SK-N-SH treated with all-trans-retinoic acid at 6 μM for 48 hours (cell line): Measurements from ENCODE around the gene SELPLG.

Source experiments
- ATAC-seq: fragments of 200-7000 bp; cut with Tn5 transposase; 3 replicates; pipeline ENCODE4 v1.9.1; 2020; ENCODE audit warnings: mild to moderate bottlenecking, moderate library complexity
- ARNTL ChIP-seq: fragments of 450-650 bp; formaldehyde crosslinking; IDR thresholded peaks from 2 replicates; pipeline ENCODE4 v1.5.0; 2020; ENCODE audit warnings: low read depth, mild to moderate bottlenecking, moderate library complexity, borderline replicate concordance
- BACH2 ChIP-seq: fragments of 250-450 bp; sonication (Bioruptor Pico); IDR thresholded peaks from 2 replicates; pipeline ENCODE4 v1.9.0; 2021; ENCODE audit warnings: mild to moderate bottlenecking, borderline replicate concordance
- CSDC2 ChIP-seq: fragments of 250-450 bp; sonication (Bioruptor Pico); IDR thresholded peaks from 2 replicates; pipeline ENCODE4 v1.5.0; 2020; ENCODE audit warnings: mild to moderate bottlenecking, moderate library complexity
- ESRRG ChIP-seq: fragments of 250-450 bp; sonication (Bioruptor Pico); IDR thresholded peaks from 2 replicates; pipeline ENCODE4 v1.6.1; 2021; ENCODE audit warnings: mild to moderate bottlenecking
- GLIS3 ChIP-seq: fragments of 250-450 bp; sonication (Bioruptor Pico); IDR thresholded peaks from 2 replicates; pipeline ENCODE4 v1.5.0; 2020; ENCODE audit warnings: mild to moderate bottlenecking, moderate library complexity
- ISL1 ChIP-seq: fragments of 250-450 bp; sonication (Bioruptor Pico); IDR thresholded peaks from 2 replicates; pipeline ENCODE4 v2.1.2; 2022; ENCODE audit warnings: mild to moderate bottlenecking, moderate library complexity
- OSR1 ChIP-seq: fragments of 250-450 bp; sonication (Bioruptor Pico); IDR thresholded peaks from 2 replicates; pipeline ENCODE4 v1.8.0; 2022; ENCODE audit warnings: moderate library complexity, mild to moderate bottlenecking, inconsistent platforms
- PPARA ChIP-seq: fragments of 250-450 bp; sonication (Bioruptor Pico); IDR thresholded peaks from 2 replicates; pipeline ENCODE4 v1.5.0; 2020; ENCODE audit warnings: mild to moderate bottlenecking, borderline replicate concordance
- RARB ChIP-seq: fragments of 250-450 bp; sonication (Bioruptor Pico); IDR thresholded peaks from 2 replicates; pipeline ENCODE4 v1.8.0; 2021; ENCODE audit warnings: mild to moderate bottlenecking, moderate library complexity
- SNAI2 ChIP-seq: fragments of 250-450 bp; sonication (Bioruptor Pico); IDR thresholded peaks from 2 replicates; pipeline ENCODE4 v1.5.0; 2020; ENCODE audit warnings: mild to moderate bottlenecking, moderate library complexity
- TCF4 ChIP-seq: fragments of 250-450 bp; sonication (Bioruptor Pico); IDR thresholded peaks from 2 replicates; pipeline ENCODE4 v1.8.0; 2021; ENCODE audit warnings: mild to moderate bottlenecking, moderate library complexity, borderline replicate concordance
- TOX ChIP-seq: fragments of 250-450 bp; sonication (Bioruptor Pico); IDR thresholded peaks from 2 replicates; pipeline ENCODE4 v1.8.0; 2021; ENCODE audit warnings: mild to moderate bottlenecking, moderate library complexity, borderline replicate concordance
- ZC3H10 ChIP-seq: fragments of 250-450 bp; sonication (Bioruptor Pico); IDR thresholded peaks from 2 replicates; pipeline ENCODE4 v1.5.1; 2021; ENCODE audit warnings: mild to moderate bottlenecking, moderate library complexity
- ZFP3 ChIP-seq: fragments of 250-450 bp; sonication (Bioruptor Pico); IDR thresholded peaks from 2 replicates; pipeline ENCODE4 v1.5.0; 2020; ENCODE audit warnings: mild to moderate bottlenecking, moderate library complexity
- ZFP30 ChIP-seq: fragments of 450-650 bp; formaldehyde crosslinking; IDR thresholded peaks from 2 replicates; pipeline ENCODE4 v1.5.0; 2022; ENCODE audit warnings: mild to moderate bottlenecking, moderate library complexity
- ZNF565 ChIP-seq: fragments of 450-650 bp; formaldehyde crosslinking; conservative IDR thresholded peaks from 2 replicates; pipeline ENCODE4 v1.5.0; 2020; ENCODE audit warnings: low read depth, mild to moderate bottlenecking, moderate library complexity
- ZNF70 ChIP-seq: fragments of 450-650 bp; formaldehyde crosslinking; IDR thresholded peaks from 2 replicates; pipeline ENCODE4 v1.5.0; 2020; ENCODE audit warnings: mild to moderate bottlenecking, moderate library complexity
- ZNF8 ChIP-seq: fragments of 450-650 bp; formaldehyde crosslinking; IDR thresholded peaks from 2 replicates; pipeline ENCODE4 v1.5.0; 2020; ENCODE audit warnings: mild to moderate bottlenecking, moderate library complexity
- TF ChIP-seq, protein P1 (sequence below): fragments of 250-450 bp; sonication (Bioruptor Pico); IDR thresholded peaks from 2 replicates; pipeline ENCODE4 v1.8.0; 2021; ENCODE audit warnings: low read depth, mild to moderate bottlenecking, moderate library complexity, borderline replicate concordance
- TF ChIP-seq, protein P2 (sequence below): fragments of 250-450 bp; sonication (Bioruptor Pico); IDR thresholded peaks from 2 replicates; pipeline ENCODE4 v1.5.1; 2021; ENCODE audit warnings: mild to moderate bottlenecking, moderate library complexity
- TF ChIP-seq, protein P3 (sequence below): fragments of 250-450 bp; sonication (Bioruptor Pico); IDR thresholded peaks from 2 replicates; pipeline ENCODE4 v1.5.1; 2020; ENCODE audit warnings: low read depth, mild to moderate bottlenecking, moderate library complexity
- TF ChIP-seq, protein P4 (sequence below): fragments of 250-450 bp; sonication (Bioruptor Pico); IDR thresholded peaks from 2 replicates; pipeline ENCODE4 v1.8.0; 2020; ENCODE audit warnings: mild to moderate bottlenecking, moderate library complexity, borderline replicate concordance
- TF ChIP-seq, protein P5 (sequence below): fragments of 250-450 bp; sonication (Bioruptor Pico); IDR thresholded peaks from 2 replicates; pipeline ENCODE4 v1.5.0; 2020; ENCODE audit warnings: mild to moderate bottlenecking, moderate library complexity

Gene SELPLG

DNA sequence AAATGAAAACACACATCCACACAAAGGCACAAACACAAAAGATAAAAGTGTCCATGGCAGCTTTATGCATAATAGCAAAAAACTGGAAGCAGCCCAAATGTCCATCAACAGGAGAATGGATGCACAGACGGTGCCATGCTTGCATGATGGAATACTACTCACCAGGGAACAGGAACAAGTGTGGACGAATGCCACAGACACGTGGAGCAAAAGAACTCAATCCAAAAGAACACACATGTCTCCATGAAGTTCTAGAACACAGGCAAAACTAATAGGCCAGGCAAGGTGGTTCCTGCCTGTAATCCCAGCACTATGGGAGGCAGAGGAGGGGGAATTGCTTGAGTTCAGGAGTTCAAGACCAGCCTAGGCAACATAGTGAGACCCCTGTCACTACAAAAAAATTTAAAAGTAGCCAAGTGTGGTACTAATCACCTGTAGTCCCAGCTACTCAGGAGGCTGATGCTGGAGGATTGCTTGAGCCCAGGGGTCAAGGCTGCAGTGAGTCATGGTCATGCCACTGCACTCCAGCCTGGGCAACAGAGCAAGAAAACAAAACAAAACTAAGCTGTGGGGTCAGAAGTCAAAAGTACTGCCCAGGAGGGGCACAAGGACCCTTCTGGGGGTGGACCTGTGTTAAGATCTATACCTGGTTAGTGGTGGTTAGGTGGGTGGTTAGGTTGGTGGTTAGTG lies 28.5 kb downstream of the SELPLG start:
- no peak for TF ChIP-seq ARNTL (CRISPR knock-in tag)
- TF ChIP-seq, all 23 proteins: peak for 0

DNA sequence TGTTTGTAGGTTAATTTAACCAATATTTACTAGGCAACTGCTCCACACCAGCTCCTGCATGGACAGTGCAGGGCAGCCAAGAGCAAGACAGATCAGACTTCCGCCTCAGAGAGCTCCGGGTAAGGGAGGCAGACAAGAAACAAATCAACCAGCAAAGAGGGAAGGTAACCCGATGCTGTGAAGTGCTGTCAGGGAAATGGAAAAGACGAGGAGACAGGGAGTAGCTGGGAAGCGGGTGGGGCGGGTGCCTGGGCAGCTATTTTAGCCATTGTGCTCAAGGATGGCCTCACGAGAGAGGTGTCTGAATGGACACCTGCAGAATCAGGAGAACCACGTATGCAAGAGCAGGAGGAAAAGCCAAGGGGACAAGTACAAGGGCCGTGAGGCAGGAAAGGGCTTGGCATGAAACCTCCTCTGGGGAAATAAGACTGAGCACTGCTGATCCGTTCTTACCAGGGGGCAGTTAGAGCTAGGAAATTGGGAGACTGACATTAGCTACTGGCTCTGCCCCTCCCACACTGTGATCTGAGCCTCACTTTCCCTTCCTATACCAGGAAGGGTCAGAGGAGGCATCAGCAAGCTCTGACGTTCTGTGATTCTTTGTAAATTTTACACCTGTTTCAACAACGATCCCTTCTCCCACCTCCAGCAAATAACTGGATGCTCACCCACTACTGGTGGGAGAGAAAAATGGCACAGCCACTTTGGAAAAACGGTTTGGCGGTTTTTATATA lies 29.3 kb downstream of the SELPLG start:
- TF ChIP-seq, protein P1, sequence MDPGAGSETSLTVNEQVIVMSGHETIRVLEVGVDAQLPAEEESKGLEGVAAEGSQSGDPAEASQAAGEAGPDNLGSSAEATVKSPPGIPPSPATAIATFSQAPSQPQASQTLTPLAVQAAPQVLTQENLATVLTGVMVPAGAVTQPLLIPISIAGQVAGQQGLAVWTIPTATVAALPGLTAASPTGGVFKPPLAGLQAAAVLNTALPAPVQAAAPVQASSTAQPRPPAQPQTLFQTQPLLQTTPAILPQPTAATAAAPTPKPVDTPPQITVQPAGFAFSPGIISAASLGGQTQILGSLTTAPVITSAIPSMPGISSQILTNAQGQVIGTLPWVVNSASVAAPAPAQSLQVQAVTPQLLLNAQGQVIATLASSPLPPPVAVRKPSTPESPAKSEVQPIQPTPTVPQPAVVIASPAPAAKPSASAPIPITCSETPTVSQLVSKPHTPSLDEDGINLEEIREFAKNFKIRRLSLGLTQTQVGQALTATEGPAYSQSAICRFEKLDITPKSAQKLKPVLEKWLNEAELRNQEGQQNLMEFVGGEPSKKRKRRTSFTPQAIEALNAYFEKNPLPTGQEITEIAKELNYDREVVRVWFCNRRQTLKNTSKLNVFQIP = no peak
- TF ChIP-seq ESRRG (no peak), ISL1 (no peak), ZFP3 (no peak), PPARA (CRISPR knock-in tag) (no peak), ARNTL (CRISPR knock-in tag) (no peak), GLIS3 (CRISPR knock-in tag) (no peak), SNAI2 (CRISPR knock-in tag) (no peak), ZNF565 (CRISPR knock-in tag) (no peak), OSR1 (CRISPR knock-in tag) (no peak), TOX (CRISPR knock-in tag) (no peak), BACH2 (no peak), RARB (CRISPR knock-in tag) (no peak), ZNF8 (CRISPR knock-in tag) (no peak), ZFP30 (CRISPR knock-in tag) (no peak), CSDC2 (no peak), ZNF70 (CRISPR knock-in tag) (no peak), ZC3H10 (CRISPR knock-in tag) (no peak)
- TF ChIP-seq, protein P2, sequence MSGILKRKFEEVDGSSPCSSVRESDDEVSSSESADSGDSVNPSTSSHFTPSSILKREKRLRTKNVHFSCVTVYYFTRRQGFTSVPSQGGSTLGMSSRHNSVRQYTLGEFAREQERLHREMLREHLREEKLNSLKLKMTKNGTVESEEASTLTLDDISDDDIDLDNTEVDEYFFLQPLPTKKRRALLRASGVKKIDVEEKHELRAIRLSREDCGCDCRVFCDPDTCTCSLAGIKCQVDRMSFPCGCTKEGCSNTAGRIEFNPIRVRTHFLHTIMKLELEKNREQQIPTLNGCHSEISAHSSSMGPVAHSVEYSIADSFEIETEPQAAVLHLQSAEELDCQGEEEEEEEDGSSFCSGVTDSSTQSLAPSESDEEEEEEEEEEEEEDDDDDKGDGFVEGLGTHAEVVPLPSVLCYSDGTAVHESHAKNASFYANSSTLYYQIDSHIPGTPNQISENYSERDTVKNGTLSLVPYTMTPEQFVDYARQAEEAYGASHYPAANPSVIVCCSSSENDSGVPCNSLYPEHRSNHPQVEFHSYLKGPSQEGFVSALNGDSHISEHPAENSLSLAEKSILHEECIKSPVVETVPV = no peak
- TF ChIP-seq, protein P3, sequence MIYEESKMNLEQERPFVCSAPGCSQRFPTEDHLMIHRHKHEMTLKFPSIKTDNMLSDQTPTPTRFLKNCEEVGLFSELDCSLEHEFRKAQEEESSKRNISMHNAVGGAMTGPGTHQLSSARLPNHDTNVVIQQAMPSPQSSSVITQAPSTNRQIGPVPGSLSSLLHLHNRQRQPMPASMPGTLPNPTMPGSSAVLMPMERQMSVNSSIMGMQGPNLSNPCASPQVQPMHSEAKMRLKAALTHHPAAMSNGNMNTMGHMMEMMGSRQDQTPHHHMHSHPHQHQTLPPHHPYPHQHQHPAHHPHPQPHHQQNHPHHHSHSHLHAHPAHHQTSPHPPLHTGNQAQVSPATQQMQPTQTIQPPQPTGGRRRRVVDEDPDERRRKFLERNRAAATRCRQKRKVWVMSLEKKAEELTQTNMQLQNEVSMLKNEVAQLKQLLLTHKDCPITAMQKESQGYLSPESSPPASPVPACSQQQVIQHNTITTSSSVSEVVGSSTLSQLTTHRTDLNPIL (CRISPR knock-in tag) = no peak
- ATAC-seq = no peak; the same call in 2 of the 3 replicates

More for the DNA sequence above, 28.5 kb downstream of the SELPLG start:
- no peak for ATAC-seq

DNA sequence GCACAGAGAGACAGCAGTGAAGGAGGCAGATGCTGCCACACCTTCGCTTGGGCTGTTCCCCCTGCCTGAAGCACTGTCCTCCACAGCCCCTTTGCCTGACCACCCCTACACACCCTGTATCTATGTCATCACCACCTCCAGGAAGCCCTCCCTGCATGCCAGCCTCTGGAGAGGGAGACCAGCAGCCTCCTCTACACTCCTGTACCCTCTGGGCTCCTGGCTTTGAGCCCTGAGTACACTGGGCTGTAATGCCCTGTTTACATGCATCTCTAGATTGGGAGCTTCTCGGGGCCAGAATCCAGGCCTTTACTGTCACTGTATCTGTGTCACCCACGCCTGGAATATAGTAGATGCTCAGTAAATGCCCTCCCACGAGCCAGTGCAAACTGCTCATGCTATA lies 30.0 kb downstream of the SELPLG start:
- TF ChIP-seq GLIS3 (CRISPR knock-in tag) (no peak), ZNF8 (CRISPR knock-in tag) (no peak), BACH2 (no peak), ISL1 (no peak), ESRRG (no peak), ZC3H10 (CRISPR knock-in tag) (no peak), TCF4 (CRISPR knock-in tag) (no peak), ZFP3 (no peak), ZNF565 (CRISPR knock-in tag) (no peak), OSR1 (CRISPR knock-in tag) (no peak), RARB (CRISPR knock-in tag) (no peak)
- TF ChIP-seq, protein P4, sequence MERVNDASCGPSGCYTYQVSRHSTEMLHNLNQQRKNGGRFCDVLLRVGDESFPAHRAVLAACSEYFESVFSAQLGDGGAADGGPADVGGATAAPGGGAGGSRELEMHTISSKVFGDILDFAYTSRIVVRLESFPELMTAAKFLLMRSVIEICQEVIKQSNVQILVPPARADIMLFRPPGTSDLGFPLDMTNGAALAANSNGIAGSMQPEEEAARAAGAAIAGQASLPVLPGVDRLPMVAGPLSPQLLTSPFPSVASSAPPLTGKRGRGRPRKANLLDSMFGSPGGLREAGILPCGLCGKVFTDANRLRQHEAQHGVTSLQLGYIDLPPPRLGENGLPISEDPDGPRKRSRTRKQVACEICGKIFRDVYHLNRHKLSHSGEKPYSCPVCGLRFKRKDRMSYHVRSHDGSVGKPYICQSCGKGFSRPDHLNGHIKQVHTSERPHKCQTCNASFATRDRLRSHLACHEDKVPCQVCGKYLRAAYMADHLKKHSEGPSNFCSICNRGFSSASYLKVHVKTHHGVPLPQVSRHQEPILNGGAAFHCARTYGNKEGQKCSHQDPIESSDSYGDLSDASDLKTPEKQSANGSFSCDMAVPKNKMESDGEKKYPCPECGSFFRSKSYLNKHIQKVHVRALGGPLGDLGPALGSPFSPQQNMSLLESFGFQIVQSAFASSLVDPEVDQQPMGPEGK (CRISPR knock-in tag) = no peak
- TF ChIP-seq, protein P3 (CRISPR knock-in tag) = no peak
- TF ChIP-seq, protein P5, sequence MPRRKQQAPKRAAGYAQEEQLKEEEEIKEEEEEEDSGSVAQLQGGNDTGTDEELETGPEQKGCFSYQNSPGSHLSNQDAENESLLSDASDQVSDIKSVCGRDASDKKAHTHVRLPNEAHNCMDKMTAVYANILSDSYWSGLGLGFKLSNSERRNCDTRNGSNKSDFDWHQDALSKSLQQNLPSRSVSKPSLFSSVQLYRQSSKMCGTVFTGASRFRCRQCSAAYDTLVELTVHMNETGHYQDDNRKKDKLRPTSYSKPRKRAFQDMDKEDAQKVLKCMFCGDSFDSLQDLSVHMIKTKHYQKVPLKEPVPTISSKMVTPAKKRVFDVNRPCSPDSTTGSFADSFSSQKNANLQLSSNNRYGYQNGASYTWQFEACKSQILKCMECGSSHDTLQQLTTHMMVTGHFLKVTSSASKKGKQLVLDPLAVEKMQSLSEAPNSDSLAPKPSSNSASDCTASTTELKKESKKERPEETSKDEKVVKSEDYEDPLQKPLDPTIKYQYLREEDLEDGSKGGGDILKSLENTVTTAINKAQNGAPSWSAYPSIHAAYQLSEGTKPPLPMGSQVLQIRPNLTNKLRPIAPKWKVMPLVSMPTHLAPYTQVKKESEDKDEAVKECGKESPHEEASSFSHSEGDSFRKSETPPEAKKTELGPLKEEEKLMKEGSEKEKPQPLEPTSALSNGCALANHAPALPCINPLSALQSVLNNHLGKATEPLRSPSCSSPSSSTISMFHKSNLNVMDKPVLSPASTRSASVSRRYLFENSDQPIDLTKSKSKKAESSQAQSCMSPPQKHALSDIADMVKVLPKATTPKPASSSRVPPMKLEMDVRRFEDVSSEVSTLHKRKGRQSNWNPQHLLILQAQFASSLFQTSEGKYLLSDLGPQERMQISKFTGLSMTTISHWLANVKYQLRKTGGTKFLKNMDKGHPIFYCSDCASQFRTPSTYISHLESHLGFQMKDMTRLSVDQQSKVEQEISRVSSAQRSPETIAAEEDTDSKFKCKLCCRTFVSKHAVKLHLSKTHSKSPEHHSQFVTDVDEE (CRISPR knock-in tag) = no peak
- TF ChIP-seq, protein P2 = no peak
- ATAC-seq = no peak; the same call in 2 of the 3 replicates
